GM19023 (cell line): ENCODE measurements around the gene CDS2.

Experiments
- ATAC-seq: cut with Tn5 transposase; IDR thresholded peaks from one replicate; pipeline ENCODE4 v1.9.1; 2021; ENCODE audit warnings: mild to moderate bottlenecking, moderate library complexity; ENCODE audit not compliant: unreplicated experiment

CDS2 gene

GRCh38 chr20:5149892-5150225, 23.1 kb downstream of the CDS2 start:
- no peak for ATAC-seq

- ATAC-seq, result no peak
Observed at GRCh38 chr20:5150226-5151076, 23.6 kb downstream of the CDS2 start.

GRCh38 chr20:5153152-5153467, 26.3 kb downstream of the CDS2 start:
- no peak for ATAC-seq

GRCh38 chr20:5153612-5154542, 27.1 kb downstream of the CDS2 start:
- no peak for ATAC-seq

- ATAC-seq, result no peak
Observed at GRCh38 chr20:5154543-5154925, 27.7 kb downstream of the CDS2 start.

- ATAC-seq, result no peak
Observed at GRCh38 chr20:5155404-5155803, 28.6 kb downstream of the CDS2 start.

- no peak for ATAC-seq
Observed at GRCh38 chr20:5156675-5157448, 30.1 kb downstream of the CDS2 start.

GRCh38 chr20:5159928-5160327, 33.1 kb downstream of the CDS2 start:
- ATAC-seq, result no peak

GRCh38 chr20:5160882-5161281, 34.1 kb downstream of the CDS2 start:
- no peak for ATAC-seq

GRCh38 chr20:5161536-5162164, 34.8 kb downstream of the CDS2 start:
- no peak for ATAC-seq

GRCh38 chr20:5164645-5165625, 38.1 kb downstream of the CDS2 start:
- no peak for ATAC-seq

GRCh38 chr20:5168651-5169396, 42.0 kb downstream of the CDS2 start:
- no peak for ATAC-seq

GRCh38 chr20:5170341-5170740, 43.5 kb downstream of the CDS2 start:
- ATAC-seq, result no peak

GRCh38 chr20:5171064-5171789, 44.4 kb downstream of the CDS2 start:
- ATAC-seq, result no peak

GRCh38 chr20:5171790-5172164, 45.0 kb downstream of the CDS2 start:
- ATAC-seq, result peak; percentile 46

GRCh38 chr20:5172167-5172601, 45.4 kb downstream of the CDS2 start:
- peak; percentile 68 for ATAC-seq

GRCh38 chr20:5172903-5173463, 46.2 kb downstream of the CDS2 start:
- ATAC-seq, result no peak

- no peak for ATAC-seq
Observed at GRCh38 chr20:5173751-5174150, 46.9 kb downstream of the CDS2 start.
